Uterus (tissue), 2 donors: Measurements from ENCODE around the gene LRBA.

Experiments
- POLR2A ChIP-seq, 2 donors: fragments of 450-650 bp; IDR thresholded peaks; one replicate each; pipeline ENCODE4 v1.6.1; 2016; ENCODE audit warnings: antibody characterized with exemption in 2 of 2, mild to moderate bottlenecking in 1 of 2, moderate library complexity in 1 of 2
- TF ChIP-seq, protein P1 (sequence below), 4 experiments: fragments of 200-600 bp in 2 of 4; fragments of 450-650 bp in 2 of 4; sonication (generic) in 2 of 4; IDR thresholded peaks; one replicate each; pipeline ENCODE4 v1.5.1; 2016 to 2019; ENCODE audit warnings: antibody characterized with exemption in 4 of 4, mild to moderate bottlenecking in 2 of 4, moderate library complexity in 1 of 4

DNA sequence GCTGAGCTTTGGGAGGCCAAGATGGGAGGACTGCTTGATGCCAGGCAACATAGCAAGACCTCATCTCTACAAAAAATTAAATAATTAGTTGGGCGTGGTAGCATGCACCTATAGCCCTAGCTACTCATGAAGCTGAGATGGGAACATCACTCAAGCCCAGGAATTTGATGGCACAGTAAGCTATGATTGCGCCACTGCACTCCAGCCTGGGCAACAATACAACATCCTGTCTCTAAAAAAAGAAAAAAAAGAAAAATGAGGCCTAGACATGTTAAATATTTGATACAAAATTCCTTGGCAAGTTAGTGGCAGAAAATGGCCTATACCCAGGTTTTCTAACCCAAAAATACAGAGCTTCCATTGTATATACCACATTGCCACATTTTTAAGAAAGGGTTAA, 521.2 kb downstream of the LRBA start:
- TF ChIP-seq POLR2A (IDR thresholded peaks at IDR 0.05) = no peak
- TF ChIP-seq, protein P1, sequence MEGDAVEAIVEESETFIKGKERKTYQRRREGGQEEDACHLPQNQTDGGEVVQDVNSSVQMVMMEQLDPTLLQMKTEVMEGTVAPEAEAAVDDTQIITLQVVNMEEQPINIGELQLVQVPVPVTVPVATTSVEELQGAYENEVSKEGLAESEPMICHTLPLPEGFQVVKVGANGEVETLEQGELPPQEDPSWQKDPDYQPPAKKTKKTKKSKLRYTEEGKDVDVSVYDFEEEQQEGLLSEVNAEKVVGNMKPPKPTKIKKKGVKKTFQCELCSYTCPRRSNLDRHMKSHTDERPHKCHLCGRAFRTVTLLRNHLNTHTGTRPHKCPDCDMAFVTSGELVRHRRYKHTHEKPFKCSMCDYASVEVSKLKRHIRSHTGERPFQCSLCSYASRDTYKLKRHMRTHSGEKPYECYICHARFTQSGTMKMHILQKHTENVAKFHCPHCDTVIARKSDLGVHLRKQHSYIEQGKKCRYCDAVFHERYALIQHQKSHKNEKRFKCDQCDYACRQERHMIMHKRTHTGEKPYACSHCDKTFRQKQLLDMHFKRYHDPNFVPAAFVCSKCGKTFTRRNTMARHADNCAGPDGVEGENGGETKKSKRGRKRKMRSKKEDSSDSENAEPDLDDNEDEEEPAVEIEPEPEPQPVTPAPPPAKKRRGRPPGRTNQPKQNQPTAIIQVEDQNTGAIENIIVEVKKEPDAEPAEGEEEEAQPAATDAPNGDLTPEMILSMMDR (IDR thresholded peaks at IDR 0.05) = no peak
